HG03066 (cell line): ENCODE data around the gene SMYD3.
"Not testable (repeated sequence)": the region's sequence is repeated elsewhere in the genome, so short reads cannot be mapped to it uniquely, and the experiment has no call there.

ENCODE experiments used
- ATAC-seq: cut with Tn5 transposase; IDR thresholded peaks from one replicate; pipeline ENCODE4 v1.9.1; 2021; ENCODE audit warnings: low read depth; ENCODE audit not compliant: unreplicated experiment

SMYD3 gene

GRCh38 chr1:245718951-245719350 is 788.1 kb downstream of the SMYD3 start:
- ATAC-seq: no peak

- ATAC-seq: no peak
Observed at GRCh38 chr1:245718123-245718522, 789.0 kb downstream of the SMYD3 start.

GRCh38 chr1:245717611-245718010 is 789.5 kb downstream of the SMYD3 start:
- no peak for ATAC-seq

- no peak for ATAC-seq
Observed at GRCh38 chr1:245716561-245716960, 790.5 kb downstream of the SMYD3 start.

GRCh38 chr1:245715970-245716369 is 791.1 kb downstream of the SMYD3 start:
- no peak for ATAC-seq

- no peak for ATAC-seq
Observed at GRCh38 chr1:245715291-245715701, 791.8 kb downstream of the SMYD3 start.

- ATAC-seq: not testable (repeated sequence)
Observed at GRCh38 chr1:245714027-245714426, 793.1 kb downstream of the SMYD3 start.

GRCh38 chr1:245710961-245711903 is 795.8 kb downstream of the SMYD3 start:
- no peak for ATAC-seq

- ATAC-seq: no peak
Observed at GRCh38 chr1:245707941-245708340, 799.1 kb downstream of the SMYD3 start.

GRCh38 chr1:245704765-245705164 is 802.3 kb downstream of the SMYD3 start:
- no peak for ATAC-seq

- ATAC-seq: no peak
Observed at GRCh38 chr1:245704341-245704740, 802.7 kb downstream of the SMYD3 start.

- ATAC-seq: no peak
Observed at GRCh38 chr1:245702346-245702745, 804.7 kb downstream of the SMYD3 start.

- no peak for ATAC-seq
Observed at GRCh38 chr1:245701631-245702030, 805.4 kb downstream of the SMYD3 start.

GRCh38 chr1:245700631-245701030 is 806.4 kb downstream of the SMYD3 start:
- ATAC-seq: no peak
